ENCODE results near the gene NOP10. TPM values are rescaled to one million over a fixed set of nuclear protein-coding genes. Genes with fewer than 3 reads are reported as not detected.
A peak's percentile ranks its signal among the peaks of the same experiment; 100 is the strongest.

NOP10 gene
- total and polyA plus RNA-seq, 11 donors: 96.4 to 384 (median 151) TPM

DNA sequence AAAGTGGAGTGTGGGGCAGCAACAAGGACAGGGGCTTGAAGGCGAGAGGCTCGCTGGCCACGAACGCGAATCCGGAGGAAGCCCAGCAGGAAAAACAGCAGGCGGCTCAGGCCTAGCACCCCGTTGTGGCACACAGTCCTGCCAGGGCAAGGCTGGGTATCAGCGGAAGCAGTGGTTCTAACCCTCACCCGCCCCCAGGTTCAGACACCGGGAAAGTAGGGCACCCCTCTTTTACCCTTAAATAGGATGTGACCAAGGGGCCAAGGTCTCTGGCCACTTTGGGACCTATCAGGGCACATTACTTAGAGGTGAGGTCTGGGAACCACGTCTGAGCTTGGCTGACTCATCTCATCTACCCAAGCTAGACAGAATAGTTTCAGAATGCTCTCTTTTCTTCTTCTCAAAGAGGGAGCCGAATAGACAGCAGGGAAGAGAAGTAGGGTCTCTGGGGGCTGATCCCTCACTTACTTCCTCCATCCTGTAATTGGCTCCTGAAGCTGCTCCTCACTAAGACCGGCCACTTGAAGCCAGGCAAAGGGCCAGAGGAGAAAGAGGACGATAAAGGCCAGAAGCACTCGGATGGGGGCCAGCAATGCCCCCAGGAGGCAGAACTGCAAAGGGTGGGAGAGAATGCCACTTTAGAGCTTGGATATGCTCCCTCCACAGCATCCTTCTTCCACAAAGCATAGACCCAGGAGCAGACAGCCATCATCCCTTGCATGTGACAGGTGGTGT lies 22.3 kb upstream of the NOP10 start:
- Histone ChIP-seq H3K36me3 (peaks cover 0 to 36% (median 34%) of the 10 kb centered on the region in 9 donors), H3K4me1 (peaks cover 0 to 25% (median 15%) of the 10 kb centered on the region in 12 donors), H3K4me3 (peak overlapping the region in 9 of 12 donors; percentile 78 to 99 (median 90)), H3K27ac (peak overlapping the region in 11 of 12 donors; percentile 95 to 100 (median 99)), H3K9me3 (no peaks in the 10 kb centered on the region), H3K27me3 (no peaks in the 10 kb centered on the region)
- TF ChIP-seq, protein P1, sequence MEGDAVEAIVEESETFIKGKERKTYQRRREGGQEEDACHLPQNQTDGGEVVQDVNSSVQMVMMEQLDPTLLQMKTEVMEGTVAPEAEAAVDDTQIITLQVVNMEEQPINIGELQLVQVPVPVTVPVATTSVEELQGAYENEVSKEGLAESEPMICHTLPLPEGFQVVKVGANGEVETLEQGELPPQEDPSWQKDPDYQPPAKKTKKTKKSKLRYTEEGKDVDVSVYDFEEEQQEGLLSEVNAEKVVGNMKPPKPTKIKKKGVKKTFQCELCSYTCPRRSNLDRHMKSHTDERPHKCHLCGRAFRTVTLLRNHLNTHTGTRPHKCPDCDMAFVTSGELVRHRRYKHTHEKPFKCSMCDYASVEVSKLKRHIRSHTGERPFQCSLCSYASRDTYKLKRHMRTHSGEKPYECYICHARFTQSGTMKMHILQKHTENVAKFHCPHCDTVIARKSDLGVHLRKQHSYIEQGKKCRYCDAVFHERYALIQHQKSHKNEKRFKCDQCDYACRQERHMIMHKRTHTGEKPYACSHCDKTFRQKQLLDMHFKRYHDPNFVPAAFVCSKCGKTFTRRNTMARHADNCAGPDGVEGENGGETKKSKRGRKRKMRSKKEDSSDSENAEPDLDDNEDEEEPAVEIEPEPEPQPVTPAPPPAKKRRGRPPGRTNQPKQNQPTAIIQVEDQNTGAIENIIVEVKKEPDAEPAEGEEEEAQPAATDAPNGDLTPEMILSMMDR (IDR thresholded peaks at IDR 0.05): no peak
- TF ChIP-seq POLR2A (IDR thresholded peaks at IDR 0.05): no peak
- DNase-seq: peak in 4 of 5 donors; percentile 46 to 83 (median 64)
- intact Hi-C loops (cut with DNase I): loop anchor here in 8 of 10 donors (5.0 to 10.0 kb wide), 8 partner anchors 48 to 300 kb away; partner anchors contain the start of genes EMC7 (in 4 of the 8), PGBD4 (in 4 of the 8) and GOLGA8B (in 1 of the 8)
- 67 to 76% (median 73%) methylated on average over 15 to 16 of the region's 16 CpGs for WGBS, 4 donors
- peak; percentile 6 to 39 (median 21) for ATAC-seq

DNA sequence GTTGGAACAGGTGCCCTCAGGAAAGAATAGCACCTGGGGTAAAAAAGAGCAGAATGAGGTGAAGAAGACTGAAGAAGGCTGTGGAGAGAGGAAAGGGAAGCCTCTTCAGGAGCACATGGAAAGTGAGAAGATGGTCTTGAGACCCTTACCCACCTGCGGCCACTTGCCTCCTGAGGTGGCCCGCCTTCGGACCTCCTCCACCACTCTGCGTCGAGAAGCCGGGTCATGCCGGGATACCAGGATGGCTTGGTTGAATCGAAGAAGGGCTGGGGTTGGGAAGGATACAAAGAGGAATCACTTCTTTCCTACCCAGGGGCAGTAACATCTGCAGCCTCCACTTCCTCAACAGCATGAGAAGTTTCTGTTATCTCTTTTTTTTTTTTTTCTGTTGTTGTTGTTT lies 21.1 kb upstream of the NOP10 start:
- H3K27ac ChIP-seq: no peak overlapping the region
- peaks cover 0 to 48% (median 45%) of the 10 kb centered on the region in 9 donors for H3K36me3 ChIP-seq
- H3K4me1 ChIP-seq: peaks cover 0 to 25% (median 15%) of the 10 kb centered on the region in 12 donors
- WGBS, 4 donors: 91 to 96% (median 94%) methylated on average over 8 of the region's 8 CpGs
- DNase-seq (no peak), ATAC-seq (no peak)
- intact Hi-C loops (cut with DNase I): loop anchor here in 5 of 10 donors (10.0 kb wide), 5 partner anchors 91 to 299 kb away; partner anchors contain the start of genes EMC7 (in 3 of the 5), PGBD4 (in 3 of the 5) and GOLGA8B (in 1 of the 5)
- no peaks in the 10 kb centered on the region for H3K27me3 ChIP-seq
- no peak overlapping the region for H3K4me3 ChIP-seq
- H3K9me3 ChIP-seq: no peaks in the 10 kb centered on the region
- TF ChIP-seq POLR2A (IDR thresholded peaks at IDR 0.05): no peak
- TF ChIP-seq, protein P1 (IDR thresholded peaks at IDR 0.05): no peak

DNA sequence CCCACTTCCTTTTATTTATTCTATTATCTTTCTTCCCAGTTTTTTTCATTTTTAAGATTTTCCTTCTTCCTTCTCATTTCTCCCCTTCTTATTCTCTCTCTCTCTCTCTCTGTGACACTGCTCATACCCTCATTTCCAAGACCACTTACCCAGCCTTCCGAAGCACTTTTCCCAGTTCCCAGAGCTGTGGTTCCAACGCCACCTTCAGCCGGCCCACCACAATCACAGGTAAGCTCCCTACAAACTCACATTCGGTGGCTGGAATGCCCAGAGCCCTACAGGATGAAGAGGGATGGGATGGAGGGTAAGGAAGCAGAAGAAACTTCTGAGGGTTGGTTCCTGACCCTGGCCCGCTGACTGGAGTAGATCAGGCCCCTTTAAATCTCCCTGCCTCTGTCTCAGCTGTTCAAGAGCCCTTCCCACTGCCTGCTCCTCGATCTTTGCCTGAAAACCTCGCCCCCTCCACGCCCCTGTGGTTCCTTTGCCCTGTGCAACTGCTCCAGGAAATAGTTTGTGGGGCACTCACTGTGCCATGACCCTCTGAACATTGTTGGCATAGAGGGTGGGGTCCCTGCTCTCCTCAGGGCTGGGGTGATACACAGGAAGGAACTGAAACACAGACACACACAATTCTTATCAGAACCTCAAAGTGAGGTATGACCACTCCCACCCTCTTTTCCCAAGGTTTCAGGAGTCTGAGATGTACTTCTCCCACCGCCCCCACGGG lies 19.3 kb upstream of the NOP10 start:
- Histone ChIP-seq H3K27me3 (no peaks in the 10 kb centered on the region), H3K4me1 (peaks cover 0 to 17% (median 11%) of the 10 kb centered on the region in 12 donors), H3K9me3 (no peaks in the 10 kb centered on the region), H3K27ac (no peak overlapping the region), H3K36me3 (peaks cover 0 to 66% (median 63%) of the 10 kb centered on the region in 9 donors), H3K4me3 (no peak overlapping the region)
- intact Hi-C loops (cut with DNase I): loop anchor here in 5 of 10 donors (10.0 kb wide), 5 partner anchors 93 to 297 kb away; partner anchors contain the start of genes EMC7 (in 3 of the 5), PGBD4 (in 3 of the 5) and GOLGA8B (in 1 of the 5)
- no peak for TF ChIP-seq POLR2A (IDR thresholded peaks at IDR 0.05)
- TF ChIP-seq, protein P1 (IDR thresholded peaks at IDR 0.05): no peak
- DNase-seq (no peak), ATAC-seq (no peak)
- WGBS, 4 donors: 80 to 84% (median 83%) methylated on average over 10 of the region's 10 CpGs

Measured in heart left ventricle (tissue), 16 donors.